HG02885 (cell line): ENCODE data around the gene CAMK2N1.

ENCODE experiments used
- ATAC-seq: cut with Tn5 transposase; IDR thresholded peaks from one replicate; pipeline ENCODE4 v1.9.1; 2021; ENCODE audit warnings: mild to moderate bottlenecking; ENCODE audit not compliant: unreplicated experiment, poor library complexity

The CAMK2N1 gene

DNA sequence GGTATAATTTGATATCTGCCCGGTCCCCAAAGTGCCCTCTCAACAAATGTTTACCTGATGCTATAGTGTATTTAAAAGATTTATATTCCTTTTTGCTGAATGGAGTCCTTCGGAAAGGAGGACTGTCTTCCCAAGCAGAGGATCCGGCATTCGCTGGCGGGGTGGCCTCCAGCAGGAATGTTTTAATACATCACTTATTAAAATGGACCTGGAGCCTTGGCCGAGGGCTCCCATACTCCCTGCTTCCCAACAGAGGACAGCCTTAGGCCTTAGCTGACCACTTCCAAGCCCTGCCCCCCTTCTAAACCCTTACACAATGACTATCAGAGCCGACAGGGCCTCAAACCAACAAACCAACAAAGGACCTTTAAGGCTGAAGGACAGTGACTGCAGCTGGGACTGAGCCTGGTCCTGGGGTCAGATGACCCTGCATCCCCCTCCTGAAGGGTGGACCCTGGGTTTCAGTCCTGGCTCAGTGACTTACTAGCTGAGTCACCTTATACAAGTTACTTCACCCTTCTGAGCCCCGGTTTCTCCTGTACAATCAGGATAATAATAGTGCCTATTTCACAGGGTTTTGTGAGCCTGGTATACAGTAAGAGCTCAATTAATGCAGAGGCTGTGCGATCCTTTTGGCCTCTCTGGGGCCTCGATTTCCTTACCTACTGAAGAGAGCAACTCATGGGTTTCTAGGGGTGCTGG, 5.6 kb downstream of the CAMK2N1 start:
- no peak for ATAC-seq

DNA sequence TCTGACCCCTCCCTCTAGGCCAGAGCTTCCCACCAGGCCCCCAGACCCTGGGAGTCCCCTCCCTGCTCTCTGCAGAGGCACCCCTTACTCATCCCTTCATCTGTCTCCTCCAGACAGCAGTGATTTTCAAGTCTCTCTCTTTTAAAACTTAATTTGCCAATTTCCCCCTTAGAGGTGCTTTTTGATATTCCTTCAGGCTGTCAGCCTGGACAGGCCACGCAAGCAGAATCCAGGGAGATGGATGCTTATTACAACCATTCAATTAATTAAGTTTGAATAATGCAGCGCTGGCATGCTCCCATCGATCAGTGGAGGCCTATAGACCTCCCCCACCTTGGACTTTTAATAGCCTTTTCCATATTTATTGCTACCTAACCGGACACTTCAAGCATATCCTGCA, 6.2 kb downstream of the CAMK2N1 start:
- no peak for ATAC-seq

DNA sequence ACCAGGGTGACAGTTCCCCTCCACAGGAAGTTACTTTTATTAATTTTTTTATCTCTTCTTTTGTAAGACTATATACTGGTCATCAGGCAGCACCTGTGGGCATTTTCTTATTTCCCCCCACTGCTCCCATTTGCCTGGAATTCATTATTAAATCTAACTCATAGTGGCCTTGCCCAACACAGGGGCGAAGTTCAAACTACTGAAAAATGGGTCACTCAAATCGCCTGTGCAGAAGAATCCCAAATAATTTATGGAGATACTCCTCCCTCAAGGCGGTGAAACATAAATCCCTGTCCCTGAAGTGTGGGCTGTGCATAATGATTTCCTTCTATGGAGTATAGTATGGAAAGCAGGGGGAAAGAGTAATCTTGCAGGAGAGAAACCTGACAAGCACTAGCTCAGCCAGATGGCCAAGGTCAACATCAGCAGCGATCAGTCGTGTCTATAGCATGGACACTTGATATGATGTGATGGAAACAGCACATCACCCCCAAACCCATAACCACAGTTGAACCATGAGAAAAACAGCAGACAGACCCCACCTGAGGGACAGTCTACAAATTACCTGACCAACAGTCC, 7.9 kb downstream of the CAMK2N1 start:
- no peak for ATAC-seq

DNA sequence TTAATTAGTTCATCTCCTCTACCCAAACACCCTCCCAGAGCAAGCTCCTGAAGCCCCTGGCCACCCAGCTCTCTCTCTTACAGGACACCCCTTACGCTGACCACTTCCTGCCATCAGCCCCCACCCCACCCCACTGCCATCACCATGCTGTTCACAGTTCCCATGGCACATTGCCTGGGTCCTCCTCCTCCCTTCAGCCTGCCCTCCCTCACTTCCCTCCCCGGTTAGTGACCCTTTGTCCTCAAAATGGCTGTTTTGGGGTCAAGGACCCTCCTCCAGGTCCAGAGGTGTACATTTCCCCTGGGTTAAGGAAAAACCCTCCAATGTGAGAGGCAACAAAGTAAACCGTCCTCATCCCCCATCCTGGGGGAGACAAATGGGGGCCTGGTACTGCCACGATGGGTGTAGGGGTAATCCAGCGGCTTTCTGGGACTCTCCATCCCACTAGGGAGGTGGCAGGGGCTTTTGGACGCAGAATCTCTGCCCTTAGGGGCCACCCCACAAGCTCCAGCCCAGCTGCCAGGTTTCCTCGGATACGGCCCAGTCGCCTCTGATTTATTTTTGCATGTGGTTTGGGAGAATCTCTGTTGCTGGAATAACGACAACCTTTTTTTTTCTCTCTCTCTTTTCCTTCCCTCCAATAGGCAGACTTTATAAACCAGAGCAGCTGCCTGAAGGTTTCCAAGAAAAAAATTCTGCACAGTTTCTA, 8.5 kb downstream of the CAMK2N1 start:
- ATAC-seq, result no peak

DNA sequence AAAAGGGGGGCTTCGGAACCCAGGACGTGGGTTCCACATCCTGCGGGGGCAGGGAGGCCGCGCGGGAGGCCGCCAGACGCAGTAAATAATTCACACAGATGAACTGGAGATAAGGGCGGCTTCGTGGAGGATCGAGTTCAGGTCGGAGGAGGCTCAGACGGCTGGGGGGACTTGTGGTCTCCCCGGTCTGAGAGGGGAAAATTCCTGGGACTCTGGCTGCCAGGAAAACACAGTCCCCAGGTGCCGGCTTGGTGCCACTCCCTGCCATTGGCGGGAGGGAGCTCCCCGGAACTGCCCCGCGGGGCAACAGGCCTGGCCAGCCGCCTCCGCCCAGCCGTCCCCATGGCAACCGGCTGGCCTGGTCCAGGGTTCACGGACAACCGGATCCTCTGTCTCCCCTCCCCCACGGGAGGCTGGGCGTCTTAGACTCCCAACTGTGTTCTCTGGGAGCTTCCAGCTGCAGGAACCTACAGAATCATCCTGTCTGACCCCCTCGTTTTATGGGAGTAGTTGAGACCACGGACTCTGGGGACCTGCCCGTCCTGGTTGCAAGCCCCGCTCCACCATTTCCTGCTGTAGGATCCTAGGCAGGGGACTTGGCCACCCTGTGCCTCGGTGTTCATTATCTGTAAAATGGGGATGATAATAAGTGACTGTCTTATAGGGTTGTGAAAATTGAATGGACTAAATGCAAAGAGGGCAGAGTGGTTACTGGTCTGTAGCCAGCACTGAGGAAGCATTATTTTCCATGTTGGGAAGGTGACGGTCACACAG, 9.6 kb downstream of the CAMK2N1 start:
- ATAC-seq, result no peak

DNA sequence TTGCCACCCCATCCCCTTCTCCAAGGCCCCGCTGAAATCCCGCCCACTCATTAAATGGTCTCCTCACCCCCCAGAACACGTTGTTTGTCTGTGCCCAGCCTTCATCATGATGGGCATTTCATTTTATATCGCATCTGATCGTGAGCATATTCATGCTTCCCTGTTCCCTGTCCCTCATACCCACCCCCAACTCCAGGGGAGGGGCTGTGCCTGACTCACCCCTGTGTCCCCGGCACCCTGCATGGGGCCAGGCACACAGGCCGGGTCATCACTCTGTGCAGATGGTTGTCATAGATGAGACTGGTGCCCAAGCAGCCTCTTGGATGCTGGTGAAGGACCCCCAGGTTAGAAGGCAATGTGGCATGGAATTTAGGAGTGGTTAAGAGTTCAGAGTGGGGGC, 11.0 kb downstream of the CAMK2N1 start:
- no peak for ATAC-seq

DNA sequence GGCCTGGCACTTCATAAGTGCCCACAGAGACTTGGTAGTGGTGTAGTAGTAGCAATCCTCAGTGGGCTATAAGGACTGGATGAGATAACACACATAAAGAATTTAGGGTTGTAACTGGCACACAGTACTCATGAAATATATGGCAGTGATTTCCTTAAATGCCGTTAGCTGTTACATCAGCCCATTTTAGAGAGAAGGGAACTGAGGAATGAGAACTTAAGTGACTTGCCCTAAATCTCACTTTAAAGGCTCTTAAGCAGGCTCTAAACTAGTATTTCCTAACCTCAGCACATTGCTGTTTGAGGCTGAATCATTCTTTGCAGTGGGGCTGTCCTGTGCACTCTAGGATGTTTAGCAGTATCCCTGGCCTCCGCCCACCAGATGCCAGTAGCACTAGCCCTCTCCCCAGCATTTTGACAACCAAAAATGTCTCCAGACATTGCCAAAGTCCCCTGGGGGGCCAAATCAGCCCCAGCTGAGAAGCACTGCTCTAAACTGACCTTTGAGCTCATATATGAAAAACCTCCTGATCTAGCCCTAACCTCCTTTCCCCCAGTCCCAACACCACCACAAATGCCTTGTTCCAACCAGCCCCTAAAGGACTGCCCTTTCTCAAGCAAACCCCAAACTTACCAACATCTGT, 11.6 kb downstream of the CAMK2N1 start:
- no peak for ATAC-seq

DNA sequence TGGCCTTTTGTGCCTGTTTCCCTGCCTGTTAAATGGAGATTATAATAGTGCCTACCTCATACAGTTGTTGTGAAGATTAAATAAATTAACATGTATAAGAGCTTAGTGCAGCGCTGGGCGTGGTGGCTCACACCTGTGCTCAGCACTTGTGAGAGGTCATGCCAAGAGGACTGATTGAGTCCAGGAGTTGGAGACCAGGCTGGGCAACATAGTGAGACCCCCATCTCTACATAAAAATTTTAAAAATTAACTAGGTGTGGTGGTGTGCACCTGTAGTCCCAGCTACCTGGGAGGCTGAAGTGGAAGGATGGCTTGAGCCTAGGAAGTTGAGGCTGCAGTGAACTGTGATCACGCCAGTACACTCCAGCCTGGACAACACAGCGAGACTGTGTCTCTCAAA, 12.1 kb downstream of the CAMK2N1 start:
- no peak for ATAC-seq

DNA sequence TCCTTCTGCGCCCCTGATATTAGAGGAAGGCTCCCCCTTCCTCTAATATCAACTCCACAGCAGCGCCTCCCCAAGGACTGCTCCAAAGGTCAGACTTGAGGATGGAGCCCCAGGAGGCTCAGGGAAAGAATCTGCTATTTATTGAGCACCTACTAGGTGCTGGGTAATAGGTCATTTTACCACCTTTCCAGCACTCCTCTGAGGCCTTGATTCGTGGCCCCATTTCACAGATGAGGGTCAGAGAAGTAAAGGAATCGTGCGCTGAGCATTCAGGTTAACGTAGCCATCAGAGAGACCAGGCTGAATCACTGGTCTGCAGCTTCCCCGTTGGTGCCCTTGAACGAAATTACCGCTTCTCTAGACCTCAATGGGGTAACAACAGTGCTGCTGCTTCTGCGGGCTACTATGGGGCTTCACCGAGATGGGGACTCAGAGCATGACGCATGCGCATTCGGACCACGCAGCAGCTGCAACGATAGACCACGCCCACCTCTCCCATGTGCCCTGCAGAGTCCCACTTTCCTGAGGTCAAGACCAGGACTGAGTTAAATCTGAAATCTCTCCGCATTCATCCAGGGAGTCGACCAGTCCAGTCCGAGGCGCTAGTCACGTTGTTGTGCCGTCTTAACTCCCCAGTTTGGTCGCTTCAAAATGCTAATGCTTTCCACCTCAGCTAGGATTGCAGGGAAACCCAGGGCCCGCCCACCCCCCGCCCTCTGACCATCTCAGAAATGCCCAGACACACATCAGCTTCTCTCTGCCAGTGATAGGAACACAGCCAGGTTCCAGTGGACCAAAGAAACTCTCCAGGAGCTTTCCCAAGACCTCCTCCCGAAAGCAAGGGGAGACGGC, 12.9 kb downstream of the CAMK2N1 start:
- ATAC-seq, result no peak

DNA sequence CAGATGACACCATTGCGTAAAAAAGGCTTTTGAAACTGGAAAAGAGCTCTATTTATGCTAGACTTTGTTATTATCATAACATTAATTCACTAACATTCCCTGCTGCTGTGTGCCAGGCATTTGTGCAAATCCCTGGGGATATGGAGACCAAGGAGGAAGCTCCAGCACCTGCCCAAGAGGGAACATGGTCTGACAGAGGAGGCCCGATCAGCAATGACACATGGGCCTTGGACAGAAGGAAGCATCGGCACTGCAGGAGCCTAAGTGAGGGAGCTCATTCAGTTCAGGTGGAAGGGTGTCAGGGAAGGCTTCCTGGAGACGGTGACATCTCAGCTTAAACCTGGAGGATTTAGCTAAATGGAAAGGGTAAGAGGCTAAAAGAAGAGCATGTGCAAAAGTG, 13.9 kb downstream of the CAMK2N1 start:
- ATAC-seq, result no peak

DNA sequence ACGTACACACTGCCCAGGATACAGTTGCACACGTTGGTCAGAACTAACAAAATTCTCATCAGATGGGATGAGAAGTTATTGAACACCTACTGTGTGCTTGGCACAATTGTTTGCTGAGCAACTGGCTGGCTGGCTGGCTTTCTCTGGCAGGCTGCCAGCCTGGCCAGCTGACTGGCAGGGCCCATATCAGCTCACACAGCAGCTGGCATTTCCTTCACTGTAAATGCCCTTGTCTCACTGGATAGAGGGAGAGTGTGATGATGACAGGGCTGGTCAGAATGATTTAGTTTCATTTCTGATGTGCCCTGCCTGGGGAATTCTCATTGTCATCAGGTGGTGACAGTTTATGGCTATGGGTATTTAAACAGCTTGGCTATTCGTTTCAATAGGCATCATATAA, 15.8 kb downstream of the CAMK2N1 start:
- ATAC-seq, result no peak

DNA sequence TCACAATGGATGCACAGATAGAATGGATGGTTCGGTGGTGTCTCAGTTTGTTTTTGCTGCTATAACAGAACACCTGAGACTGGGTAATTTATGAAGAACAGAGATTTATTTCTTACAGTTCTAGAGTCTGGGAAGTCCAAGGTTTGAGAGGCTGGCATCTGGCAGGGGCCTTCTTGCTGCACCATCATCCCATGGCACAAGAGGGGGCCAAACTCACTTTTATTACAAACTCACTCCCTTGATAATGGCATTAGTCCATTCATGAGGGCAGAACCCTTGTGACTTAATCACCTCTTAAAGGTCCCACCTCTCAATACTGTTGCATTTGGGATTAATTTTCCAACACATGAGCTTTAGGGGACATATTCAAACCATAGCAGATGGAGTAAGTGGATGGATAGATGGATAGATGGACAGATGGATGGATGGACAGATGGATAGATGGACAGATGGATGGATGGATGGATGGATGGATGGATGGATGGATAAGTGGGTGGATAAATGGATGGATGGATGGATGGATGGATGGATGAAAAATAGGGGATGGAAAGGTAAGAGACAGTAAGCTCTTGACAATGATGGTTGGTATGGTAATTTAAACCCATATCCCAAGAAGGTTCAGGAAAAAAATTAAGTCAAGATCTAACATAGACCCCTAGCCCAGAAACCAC, 16.5 kb downstream of the CAMK2N1 start:
- ATAC-seq, result no peak

DNA sequence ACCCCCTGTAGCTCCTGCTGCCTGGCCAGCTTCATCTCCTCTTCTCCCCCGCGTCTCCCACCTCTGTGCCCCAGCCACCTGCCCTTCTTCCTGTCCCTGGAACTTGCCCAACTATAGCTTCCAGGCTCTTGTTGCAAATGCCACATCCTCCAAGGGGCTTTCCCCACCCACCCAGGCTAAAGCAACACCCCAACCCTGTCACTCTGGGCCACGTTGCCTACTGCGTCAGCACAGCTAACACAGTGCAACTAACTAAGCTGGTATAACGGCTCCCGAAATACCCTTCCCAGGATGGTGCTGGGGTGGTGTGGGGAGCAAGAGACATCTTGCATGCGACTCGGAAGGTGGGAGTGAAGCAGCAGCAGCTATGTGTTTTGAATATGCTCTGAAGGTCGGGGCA, 19.7 kb downstream of the CAMK2N1 start:
- no peak for ATAC-seq

DNA sequence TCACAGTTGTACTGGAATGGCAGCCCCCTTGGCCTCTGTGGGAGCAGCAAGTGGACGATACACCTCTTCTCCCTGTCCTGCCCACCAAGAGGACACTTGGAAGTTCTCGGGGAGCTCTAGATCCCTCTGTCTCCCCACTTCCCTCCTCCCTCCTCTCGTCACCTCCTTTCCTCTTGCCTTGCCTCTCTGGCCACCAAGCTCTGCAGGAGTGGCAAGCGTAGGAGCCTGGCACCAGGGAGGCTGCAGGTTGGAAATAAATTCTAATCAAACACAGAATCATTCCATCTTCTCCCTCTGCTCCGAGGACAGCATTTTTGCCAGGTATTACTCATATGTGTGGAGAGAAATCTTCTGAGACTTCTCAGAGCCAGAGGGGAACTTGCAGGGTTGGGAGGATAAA, 20.8 kb downstream of the CAMK2N1 start:
- no peak for ATAC-seq

DNA sequence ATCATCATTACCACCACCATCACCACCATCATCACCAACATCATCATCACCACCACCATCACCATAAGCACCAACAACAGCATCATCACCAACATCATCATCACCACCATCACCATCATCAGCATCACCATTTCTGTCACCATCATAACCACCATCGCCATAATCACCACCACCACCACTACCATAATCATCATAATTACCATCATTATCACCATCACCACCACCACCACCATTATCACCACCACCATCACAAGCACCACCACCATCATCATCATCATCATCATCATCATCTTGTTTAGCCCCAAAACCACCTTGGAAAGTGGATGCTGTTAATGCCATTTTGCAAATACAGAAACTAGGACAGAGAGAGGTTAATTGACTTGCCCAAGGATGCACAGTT, 22.5 kb downstream of the CAMK2N1 start:
- ATAC-seq, result no peak

DNA sequence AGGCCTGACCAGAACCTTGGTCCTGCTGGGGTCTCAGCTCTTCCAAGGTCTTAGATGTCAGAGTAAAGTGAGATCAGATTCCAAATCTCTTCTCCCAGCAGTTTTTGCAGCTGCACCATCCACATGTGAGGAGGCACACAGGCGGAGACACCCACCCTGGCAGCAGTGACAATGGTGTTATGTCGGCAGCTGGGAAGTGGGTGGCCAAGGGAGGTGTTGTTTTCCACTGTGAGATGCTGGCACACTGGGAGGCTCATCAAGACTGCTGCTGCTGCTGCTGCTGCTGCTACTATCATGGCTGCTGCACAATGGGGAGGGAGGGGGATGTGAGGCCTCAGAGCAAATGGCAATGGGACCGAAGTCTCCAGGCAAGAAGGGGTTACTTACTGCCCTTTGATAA, 23.6 kb downstream of the CAMK2N1 start:
- ATAC-seq, result no peak

DNA sequence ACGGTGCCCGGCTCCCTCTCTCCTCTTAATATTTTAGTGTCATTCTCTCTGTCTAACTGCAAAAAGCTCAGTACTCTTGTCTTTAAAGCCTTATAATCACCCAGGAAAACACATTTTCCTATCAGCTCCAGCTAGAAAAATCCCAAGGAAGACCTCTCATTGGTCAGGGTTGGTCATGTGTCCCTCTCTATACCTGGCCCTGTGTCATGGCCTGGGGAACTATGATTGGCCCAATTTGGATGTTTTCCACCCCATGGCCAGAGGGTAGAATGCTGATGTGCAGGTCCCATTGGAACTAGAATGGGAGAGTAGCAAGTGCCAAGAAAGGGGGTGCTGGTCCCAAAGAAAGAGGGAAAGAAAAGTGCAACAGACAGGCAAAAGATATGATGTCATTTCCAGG, 27.3 kb downstream of the CAMK2N1 start:
- no peak for ATAC-seq

DNA sequence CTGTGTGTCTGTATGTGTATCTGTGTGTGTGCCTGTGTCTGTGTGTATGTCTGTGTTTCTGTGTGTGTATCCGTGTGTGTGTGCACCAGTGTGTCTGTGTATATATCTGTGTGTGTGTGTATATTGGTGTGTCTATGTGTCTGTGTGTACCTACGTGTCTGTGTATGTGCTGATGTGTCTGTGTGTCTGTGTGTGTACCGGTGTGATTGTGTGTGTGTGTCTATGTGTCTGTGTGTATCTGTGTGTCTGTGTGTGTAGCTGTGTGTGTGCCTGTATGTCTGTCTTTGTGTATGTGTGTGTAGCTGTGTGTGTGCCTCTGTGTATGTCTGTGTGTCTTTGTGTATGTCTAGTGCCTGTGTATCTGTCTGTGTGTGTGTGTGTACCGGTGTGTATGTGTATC, 32.0 kb downstream of the CAMK2N1 start:
- no peak for ATAC-seq

DNA sequence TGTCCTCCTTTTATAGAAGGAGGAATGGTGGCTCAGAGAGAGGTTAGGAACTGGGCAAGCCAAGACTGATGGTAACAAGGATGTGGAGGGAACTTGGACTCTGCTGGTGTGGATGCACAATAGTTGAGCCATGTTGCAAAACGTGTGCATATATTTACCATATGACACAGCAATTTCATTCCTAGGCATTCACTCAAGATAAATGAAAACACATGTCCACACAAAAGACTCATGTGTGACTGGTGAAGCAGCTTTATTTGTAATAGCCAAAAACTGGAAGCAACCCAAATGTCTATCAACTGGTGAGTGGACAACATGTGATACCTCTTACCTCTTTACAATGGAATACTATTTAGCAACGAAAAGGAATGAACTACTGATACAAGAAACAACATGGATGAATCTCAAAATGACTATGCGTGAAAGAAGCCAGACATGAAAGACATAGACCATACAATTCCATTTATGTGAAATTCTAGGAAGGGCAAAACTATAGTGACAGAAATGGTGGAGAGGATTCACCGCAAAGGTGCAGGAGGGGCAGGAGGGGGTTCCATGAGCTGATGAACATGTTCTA, 36.2 kb downstream of the CAMK2N1 start:
- ATAC-seq, result no peak
